Activated naive CD8-positive, alpha-beta T cell treated with anti-CD3 and anti-CD28 coated beads for 36 hours (primary cell): ENCODE measurements around the gene ATAD3A. TPM values are rescaled to one million over a fixed set of nuclear protein-coding genes. Genes with fewer than 3 reads are reported as not detected.
A peak's percentile ranks its signal among the peaks of the same experiment; 100 is the strongest.
"Not testable (repeated sequence)": the region's sequence is repeated elsewhere in the genome, so short reads cannot be mapped to it uniquely, and the experiment has no call there.

Experiments used
- DNase-seq: peaks from one replicate; pipeline ENCODE4 v3.0.0; 2021
- H3K27ac Mint-ChIP-seq: one replicate; pipeline ENCODE4 v1.8.0; 2022; ENCODE audit warnings: mild to moderate bottlenecking, moderate library complexity, mixed read lengths
- H3K27me3 Mint-ChIP-seq: one replicate; pipeline ENCODE4 v1.8.0; 2022; ENCODE audit warnings: mild to moderate bottlenecking, mixed read lengths
- H3K36me3 Mint-ChIP-seq: one replicate; pipeline ENCODE4 v1.8.0; 2021; ENCODE audit warnings: mild to moderate bottlenecking, mixed read lengths
- H3K4me1 Mint-ChIP-seq: one replicate; pipeline ENCODE4 v1.8.0; 2021; ENCODE audit warnings: mixed read lengths
- H3K4me3 Mint-ChIP-seq: one replicate; pipeline ENCODE4 v1.8.0; 2022; ENCODE audit warnings: mild to moderate bottlenecking, moderate library complexity, mixed read lengths
- H3K9me3 Mint-ChIP-seq: one replicate; pipeline ENCODE4 v1.8.0; 2022; ENCODE audit warnings: mixed read lengths
- total RNA-seq, 2 experiments: library from RNA; stranded (reverse); gene quantifications; one replicate each; pipeline ENCODE4 v1.2.3, GENCODE V29; 2021

Gene ATAD3A
- total RNA-seq, 2 experiments from 2014 or later = 87.9 to 89.2 TPM

DNA sequence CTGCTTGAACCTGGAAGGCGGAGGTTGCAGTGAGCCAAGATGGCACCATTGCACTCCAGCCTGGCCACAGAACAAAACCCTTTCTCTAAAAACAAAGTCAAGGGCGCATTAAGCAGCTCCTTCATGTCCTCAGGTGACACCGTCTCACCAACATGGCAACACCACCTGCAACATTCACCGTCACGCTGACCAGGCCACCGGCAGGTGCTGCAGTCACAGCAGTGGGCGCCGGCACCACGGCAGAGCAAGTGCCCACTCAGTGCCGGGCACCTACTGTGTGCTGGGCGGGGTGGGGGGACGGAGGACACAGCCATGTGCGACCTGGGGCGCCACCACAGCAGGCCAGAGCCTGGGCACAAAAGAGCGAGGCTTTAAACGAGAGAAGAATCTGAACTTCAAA is 28.2 kb upstream of the ATAD3A start:
- Mint-ChIP-seq H3K36me3 (peaks cover 24% of the 10 kb centered on the region), H3K4me1 (no peaks in the 10 kb centered on the region), H3K4me3 (no peak overlapping the region), H3K27ac (no peak overlapping the region), H3K9me3 (no peaks in the 10 kb centered on the region), H3K27me3 (no peaks in the 10 kb centered on the region)
- no peak for DNase-seq

DNA sequence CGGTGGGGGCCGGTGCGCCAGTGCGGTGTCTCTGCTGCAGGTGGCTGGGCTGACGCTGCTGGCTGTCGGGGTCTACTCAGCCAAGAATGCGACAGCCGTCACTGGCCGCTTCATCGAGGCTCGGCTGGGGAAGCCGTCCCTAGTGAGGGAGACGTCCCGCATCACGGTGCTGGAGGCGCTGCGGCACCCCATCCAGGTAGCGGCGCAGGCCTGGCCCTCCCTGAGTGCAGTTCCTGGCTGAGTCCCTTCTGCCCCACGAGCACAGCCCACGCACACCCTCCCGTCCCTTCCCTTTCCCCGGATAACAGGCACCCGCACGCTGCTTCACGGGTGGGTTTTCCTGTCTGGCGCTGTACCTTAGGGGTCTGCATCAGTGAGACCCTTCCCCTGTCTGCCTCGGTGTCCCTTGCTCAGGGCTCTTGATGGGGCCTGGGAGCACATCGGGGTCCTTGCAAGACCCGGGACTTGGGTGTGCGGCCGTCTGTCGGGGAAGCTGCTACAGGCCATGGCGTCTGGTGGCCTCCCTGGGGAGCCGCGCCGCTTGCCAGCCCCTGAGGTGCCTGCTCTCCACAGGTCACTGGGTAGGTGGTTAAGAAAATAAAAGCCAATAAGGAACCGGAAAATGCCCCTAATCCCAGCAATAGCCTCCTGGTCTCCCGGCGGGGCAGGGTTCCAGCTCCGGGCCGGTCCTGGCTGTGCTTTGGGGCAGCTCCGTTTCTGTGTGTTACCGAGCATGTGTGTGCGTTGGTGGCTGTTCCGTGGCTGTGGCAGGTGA is 26.8 kb upstream of the ATAD3A start:
- H3K36me3 Mint-ChIP-seq = peaks cover 27% of the 10 kb centered on the region
- not testable (repeated sequence) for H3K27me3 Mint-ChIP-seq, H3K27ac Mint-ChIP-seq, H3K4me3 Mint-ChIP-seq, H3K9me3 Mint-ChIP-seq, DNase-seq, H3K4me1 Mint-ChIP-seq

DNA sequence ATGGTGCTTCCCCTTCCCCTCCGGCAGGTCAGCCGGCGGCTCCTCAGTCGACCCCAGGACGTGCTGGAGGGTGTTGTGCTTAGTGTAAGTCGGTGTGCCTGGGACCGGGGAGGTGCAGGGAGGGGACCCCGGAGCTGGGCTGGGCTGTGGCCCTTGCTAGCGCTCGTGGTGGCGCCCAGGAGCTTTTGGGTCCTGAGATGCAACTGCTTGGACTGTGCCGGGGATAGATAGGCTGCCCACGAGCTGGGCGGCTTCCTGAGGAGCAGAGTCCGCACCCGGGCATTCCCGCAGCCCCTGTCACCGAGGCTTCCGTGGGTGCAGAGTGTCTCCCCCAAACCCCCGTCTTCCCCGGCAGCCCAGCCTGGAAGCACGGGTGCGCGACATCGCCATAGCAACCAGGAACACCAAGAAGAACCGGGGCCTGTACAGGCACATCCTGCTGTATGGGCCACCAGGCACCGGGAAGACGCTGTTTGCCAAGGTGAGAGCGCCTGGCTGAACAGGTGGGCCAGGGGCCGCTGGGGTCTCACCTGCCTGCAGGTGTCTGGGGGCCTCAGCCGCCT is 26.1 kb upstream of the ATAD3A start:
- peaks cover 34% of the 10 kb centered on the region for H3K36me3 Mint-ChIP-seq
- H3K4me1 Mint-ChIP-seq, DNase-seq, H3K27ac Mint-ChIP-seq, H3K27me3 Mint-ChIP-seq, H3K9me3 Mint-ChIP-seq, H3K4me3 Mint-ChIP-seq: not testable (repeated sequence)

DNA sequence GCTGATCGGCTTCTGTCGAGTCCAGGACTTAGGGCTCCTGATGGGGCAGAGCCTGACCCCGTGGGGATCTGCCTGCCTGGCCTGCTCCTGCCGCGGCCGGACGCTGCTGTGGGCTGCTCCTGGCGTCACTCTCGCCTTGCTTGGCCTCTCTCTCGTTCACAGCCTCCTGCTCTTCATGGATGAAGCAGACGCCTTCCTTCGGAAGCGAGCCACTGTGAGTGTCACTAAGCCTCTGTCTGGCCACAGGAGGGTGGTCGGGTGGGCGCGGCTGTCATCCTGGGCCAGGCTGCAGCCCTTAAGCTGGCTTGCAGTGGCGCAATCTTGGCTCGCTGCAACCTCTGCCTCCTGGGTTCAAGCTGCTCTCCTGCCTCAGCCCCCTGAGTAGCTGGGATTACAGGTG is 24.3 kb upstream of the ATAD3A start:
- DNase-seq = no peak
- H3K36me3 Mint-ChIP-seq = peaks cover 47% of the 10 kb centered on the region
- no peak overlapping the region for H3K4me3 Mint-ChIP-seq
- peaks cover 2% of the 10 kb centered on the region for H3K9me3 Mint-ChIP-seq
- H3K4me1 Mint-ChIP-seq = no peaks in the 10 kb centered on the region
- H3K27me3 Mint-ChIP-seq = no peaks in the 10 kb centered on the region
- no peak overlapping the region for H3K27ac Mint-ChIP-seq

DNA sequence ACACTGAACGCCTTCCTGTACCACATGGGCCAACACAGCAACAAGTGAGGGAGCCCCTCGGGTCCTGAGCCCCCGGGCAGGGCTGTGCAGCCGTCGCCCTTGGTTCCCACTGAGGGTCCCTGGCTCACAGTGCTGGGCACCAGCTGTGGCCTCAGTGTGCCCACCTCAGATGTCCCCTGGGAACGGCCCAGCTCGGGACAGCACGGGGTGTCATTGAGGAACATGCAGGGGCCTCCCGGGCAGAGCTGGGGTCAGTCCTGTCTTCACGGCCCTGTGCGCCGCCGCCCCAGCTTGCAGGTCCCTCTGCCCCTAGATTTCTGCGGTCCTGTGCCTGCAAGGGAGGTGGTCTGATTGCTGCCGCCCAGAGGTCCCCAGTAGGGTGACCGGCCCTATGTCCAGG is 22.7 kb upstream of the ATAD3A start:
- Mint-ChIP-seq H3K4me3 (no peak overlapping the region), H3K4me1 (no peaks in the 10 kb centered on the region), H3K36me3 (peaks cover 59% of the 10 kb centered on the region), H3K9me3 (peaks cover 5% of the 10 kb centered on the region), H3K27ac (no peak overlapping the region), H3K27me3 (no peaks in the 10 kb centered on the region)
- no peak for DNase-seq

DNA sequence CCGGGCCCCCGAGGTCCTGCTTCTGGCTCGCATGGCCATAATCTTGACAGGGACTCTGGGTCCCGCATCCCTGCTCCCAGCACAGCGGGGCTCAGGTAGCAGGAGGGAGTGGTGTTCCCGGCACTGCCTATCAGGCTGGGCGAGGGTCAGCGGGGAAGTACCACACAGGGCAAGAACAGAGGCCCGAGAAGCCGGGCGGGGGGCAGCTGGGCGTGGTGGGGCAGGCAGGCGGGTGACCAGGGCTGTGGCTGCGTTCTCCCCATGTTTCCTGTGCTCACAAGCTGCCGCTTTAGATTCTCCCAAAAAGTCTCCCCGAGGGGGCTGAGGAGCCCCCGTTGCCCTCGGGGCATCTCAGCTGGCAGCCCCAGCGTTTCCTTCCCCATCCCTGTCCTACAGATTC is 22.1 kb upstream of the ATAD3A start:
- Mint-ChIP-seq H3K4me1 (no peaks in the 10 kb centered on the region), H3K27me3 (no peaks in the 10 kb centered on the region), H3K4me3 (no peak overlapping the region), H3K36me3 (peaks cover 59% of the 10 kb centered on the region), H3K9me3 (peaks cover 5% of the 10 kb centered on the region), H3K27ac (no peak overlapping the region)
- no peak for DNase-seq

DNA sequence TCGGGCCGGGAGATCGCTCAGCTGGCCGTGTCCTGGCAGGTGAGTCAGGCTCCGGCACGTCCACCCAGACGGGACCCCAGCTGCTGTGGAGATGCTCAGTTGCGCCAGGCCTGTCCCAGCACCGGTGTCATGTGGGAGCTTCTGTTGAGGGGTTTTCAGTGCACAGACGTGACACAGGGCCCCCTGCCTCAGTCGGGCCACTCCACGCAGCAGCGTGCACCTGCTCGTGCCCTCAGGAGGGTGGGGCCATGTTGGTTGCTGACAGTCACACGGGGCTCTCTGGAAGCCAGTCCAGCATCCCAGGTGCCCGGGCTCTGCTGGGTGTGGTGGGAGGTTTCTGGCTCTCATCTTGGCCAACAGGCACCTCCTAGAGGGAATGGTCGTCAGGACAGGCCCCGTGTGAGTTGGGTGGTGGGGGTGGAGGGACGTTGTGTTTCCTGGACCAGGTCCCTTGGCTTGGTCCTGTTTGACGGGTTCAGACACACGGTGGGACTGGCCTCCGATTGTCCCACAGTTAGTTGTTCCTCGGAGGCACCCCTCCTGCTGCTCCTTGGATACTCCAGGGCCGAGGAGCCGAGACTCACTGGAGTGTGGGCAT is 21.2 kb upstream of the ATAD3A start:
- H3K27me3 Mint-ChIP-seq = no peaks in the 10 kb centered on the region
- H3K36me3 Mint-ChIP-seq = peaks cover 59% of the 10 kb centered on the region

DNA sequence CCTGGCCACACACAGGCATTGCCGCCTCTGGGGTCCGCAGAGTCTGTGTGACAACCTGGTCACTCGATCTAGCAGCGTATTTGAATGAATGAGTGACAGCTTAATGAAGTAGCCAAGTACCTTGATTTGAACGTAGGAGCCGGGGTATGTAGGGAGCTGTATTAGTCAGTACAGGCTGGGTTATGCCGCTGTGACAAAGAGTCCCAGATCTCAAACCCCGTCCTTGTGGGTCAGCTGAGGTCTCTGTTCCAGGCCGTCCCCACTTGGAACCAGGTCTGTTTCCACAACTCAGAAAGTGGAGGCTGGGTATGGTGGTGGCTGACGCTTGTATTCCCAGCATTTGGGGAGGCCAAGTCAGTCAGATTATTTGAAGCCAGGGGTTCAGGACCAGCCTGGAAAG is 20.4 kb upstream of the ATAD3A start:
- Mint-ChIP-seq H3K36me3 (peaks cover 59% of the 10 kb centered on the region), H3K27me3 (no peaks in the 10 kb centered on the region), H3K4me3 (no peak overlapping the region), H3K9me3 (peaks cover 5% of the 10 kb centered on the region), H3K27ac (no peak overlapping the region), H3K4me1 (no peaks in the 10 kb centered on the region)
- no peak for DNase-seq

More for the DNA sequence above, 21.2 kb upstream of the ATAD3A start:
- no peak for DNase-seq
- no peak overlapping the region for H3K4me3 Mint-ChIP-seq
- peaks cover 5% of the 10 kb centered on the region for H3K9me3 Mint-ChIP-seq
- no peaks in the 10 kb centered on the region for H3K4me1 Mint-ChIP-seq
- no peak overlapping the region for H3K27ac Mint-ChIP-seq

DNA sequence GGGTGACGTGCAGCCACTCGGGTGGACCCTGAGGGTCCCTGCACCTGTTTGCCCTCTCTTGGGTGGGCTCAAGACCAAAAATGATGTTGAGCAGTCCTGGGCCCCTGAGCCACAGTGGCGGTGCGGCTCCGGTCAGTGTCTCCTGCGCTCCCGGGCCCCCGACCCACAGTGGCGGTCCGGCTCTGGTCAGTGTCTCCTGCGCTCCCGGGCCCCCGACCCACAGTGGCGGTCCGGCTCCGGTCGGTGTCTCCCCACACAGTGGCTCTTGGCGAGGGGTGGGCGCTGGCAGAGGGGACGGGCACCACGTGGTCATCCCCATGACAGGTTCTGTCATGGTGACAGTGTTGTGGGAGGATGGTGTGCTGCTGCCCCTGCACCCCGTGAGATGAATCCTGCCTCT is 17.7 kb upstream of the ATAD3A start:
- not testable (repeated sequence) for H3K4me1 Mint-ChIP-seq, H3K9me3 Mint-ChIP-seq, DNase-seq, H3K27me3 Mint-ChIP-seq, H3K4me3 Mint-ChIP-seq, H3K27ac Mint-ChIP-seq
- H3K36me3 Mint-ChIP-seq = peaks cover 48% of the 10 kb centered on the region

DNA sequence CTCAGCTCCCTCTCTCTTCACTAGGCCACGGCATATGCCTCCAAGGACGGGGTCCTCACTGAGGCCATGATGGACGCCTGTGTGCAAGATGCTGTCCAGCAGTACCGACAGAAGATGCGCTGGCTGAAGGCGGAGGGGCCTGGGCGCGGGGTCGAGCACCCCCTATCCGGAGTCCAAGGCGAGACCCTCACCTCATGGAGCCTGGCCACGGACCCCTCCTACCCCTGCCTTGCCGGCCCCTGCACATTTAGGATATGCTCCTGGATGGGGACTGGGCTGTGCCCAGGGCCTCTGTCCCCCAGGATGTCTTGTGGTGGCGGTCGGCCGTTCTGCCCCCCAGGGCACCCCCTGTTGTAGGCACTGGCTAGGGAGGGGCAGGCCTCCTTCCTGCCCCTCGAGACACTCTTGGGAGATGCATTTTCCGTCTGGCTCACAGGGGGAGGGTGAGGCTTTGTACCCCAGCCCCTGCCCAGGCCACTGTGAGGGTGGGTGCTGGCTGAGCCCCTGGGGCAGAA is 16.4 kb upstream of the ATAD3A start:
- Mint-ChIP-seq H3K36me3 (peaks cover 37% of the 10 kb centered on the region), H3K27ac (peak overlapping the region; percentile 8)
- H3K4me1 Mint-ChIP-seq, H3K9me3 Mint-ChIP-seq, H3K27me3 Mint-ChIP-seq, DNase-seq, H3K4me3 Mint-ChIP-seq: not testable (repeated sequence)

DNA sequence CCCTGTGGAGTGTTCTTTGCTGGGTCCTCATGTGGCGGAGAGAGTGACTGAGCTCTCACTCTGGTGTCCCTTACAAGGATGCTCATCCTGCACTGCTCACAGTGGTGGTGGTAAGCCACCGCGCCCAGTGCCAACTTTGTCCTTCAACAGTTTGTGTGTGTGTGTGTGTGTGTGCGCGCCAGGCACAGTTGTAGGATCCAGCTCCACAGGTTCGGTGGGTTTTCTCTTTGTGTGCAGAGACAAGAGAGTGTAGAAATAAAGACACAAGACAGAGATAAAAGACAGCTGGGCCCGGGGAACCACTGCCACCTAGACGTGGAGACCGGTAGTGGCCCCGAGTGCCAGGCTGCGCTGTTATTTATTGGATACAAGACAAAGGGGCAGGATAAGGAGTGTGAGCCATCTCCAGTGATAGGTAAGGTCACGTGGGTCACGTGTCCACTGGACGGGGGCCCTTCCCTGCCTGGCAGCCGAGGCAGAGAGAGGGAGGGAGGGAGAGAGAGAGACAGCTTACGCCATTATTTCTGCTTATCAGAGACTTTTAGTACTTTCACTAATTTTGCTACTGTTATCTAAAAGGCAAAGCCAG is 7.1 kb upstream of the ATAD3A start:
- H3K27ac Mint-ChIP-seq = peak overlapping the region; percentile 86
- DNase-seq = peak; percentile 75
- H3K27me3 Mint-ChIP-seq, H3K36me3 Mint-ChIP-seq, H3K9me3 Mint-ChIP-seq, H3K4me1 Mint-ChIP-seq: not testable (repeated sequence)
- H3K4me3 Mint-ChIP-seq = peak overlapping the region; percentile 60

DNA sequence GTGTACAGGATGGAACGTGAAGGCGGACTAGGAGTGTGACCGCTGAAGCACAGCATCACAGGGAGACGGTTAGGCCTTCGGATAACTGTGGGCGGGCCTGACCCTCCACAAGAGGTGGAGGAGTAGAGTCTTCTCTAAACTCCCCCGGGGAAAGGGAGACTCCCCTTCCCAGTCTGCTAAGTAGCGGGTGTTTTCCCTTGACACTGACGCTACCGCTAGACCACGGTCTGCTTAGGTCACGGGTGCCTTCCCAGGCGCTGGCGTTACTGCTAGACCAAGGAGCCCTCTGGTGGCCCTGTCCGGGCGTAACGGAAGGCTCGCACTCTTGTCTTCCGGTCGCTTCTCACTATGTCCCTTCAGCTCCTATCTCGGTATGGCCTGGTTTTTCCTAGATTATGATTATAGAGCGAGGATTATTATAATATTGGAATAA is 6.6 kb upstream of the ATAD3A start:
- H3K36me3 Mint-ChIP-seq, H3K9me3 Mint-ChIP-seq, H3K4me1 Mint-ChIP-seq, DNase-seq, H3K27me3 Mint-ChIP-seq: not testable (repeated sequence)
- peak overlapping the region; percentile 86 for H3K27ac Mint-ChIP-seq
- H3K4me3 Mint-ChIP-seq = peak overlapping the region; percentile 60

DNA sequence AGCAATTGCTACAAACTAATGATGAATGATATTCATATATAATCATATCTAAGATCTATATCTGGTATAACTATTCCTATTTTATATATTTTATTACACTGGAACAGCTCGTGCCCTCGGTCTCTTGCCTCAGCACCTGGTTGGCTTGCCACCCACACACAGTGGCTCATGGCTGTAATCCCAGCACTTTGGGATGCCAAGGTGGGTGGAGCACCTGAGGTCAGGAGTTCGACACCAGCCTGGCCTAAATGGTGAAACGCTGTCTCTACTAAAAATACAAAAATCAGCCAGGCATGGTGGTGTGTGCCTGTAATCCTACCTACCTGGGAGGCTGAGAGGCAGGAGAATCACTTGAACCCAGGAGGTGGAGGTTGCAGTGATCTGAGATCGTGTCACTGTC is 6.2 kb upstream of the ATAD3A start:
- not testable (repeated sequence) for H3K27me3 Mint-ChIP-seq, DNase-seq, H3K36me3 Mint-ChIP-seq, H3K9me3 Mint-ChIP-seq
- Mint-ChIP-seq H3K27ac (peak overlapping the region; percentile 69), H3K4me3 (peak overlapping the region; percentile 40), H3K4me1 (peaks cover 11% of the 10 kb centered on the region)

DNA sequence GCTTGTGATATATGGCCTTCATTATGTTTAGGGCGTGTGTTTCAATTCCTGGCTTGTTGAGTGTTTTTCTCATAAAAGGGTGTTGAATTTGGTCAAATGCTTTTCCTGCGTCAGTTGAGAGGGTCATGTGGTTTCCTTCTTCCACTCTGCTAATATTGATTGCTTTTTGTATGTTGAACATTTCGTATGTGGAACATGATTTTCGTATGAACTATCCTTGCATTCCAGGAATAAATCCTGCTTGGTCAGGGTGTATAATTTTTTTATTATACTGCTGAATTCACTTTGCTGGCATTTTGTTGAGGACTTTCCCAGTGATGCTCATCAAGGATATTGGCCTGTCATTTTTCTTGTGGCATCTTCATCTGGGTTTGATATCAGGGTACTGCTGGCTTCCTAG is 4.7 kb upstream of the ATAD3A start:
- Mint-ChIP-seq H3K27me3 (no peaks in the 10 kb centered on the region), H3K9me3 (peaks cover 2% of the 10 kb centered on the region), H3K4me1 (peaks cover 15% of the 10 kb centered on the region), H3K27ac (no peak overlapping the region), H3K4me3 (no peak overlapping the region), H3K36me3 (peaks cover 4% of the 10 kb centered on the region)
- DNase-seq = no peak

DNA sequence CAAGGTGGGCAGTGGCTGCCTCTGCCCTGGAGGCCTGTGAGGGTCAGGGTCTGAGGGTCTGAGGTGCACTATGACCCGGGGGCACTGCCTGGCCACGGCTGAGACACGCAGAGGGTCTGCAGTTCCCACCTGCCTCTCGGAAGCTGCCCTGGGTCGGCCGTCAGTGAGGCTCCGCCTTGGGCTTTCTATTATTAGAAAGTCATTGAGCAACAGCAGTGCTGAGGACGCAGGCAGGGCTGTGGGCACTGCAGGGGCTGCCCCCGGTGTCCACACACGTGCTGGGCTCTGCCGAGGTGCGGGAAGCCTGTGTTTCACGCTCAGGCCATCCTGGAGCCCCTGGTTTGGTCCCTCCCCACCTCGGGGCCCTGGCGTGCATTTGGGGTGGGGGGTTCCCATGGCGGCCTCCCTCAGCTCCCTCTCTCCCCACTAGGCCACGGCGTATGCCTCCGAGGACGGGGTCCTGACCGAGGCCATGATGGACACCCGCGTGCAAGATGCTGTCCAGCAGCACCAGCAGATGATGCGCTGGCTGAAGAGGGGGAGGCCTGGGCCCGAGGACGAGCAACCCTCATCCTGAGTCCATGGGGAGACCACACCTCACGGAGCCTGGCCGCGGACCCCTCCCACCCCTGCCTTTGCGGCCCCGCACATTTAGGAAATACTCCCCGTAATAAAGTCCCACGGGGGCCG is 3.0 kb upstream of the ATAD3A start:
- peaks cover 15% of the 10 kb centered on the region for H3K4me1 Mint-ChIP-seq
- H3K9me3 Mint-ChIP-seq, H3K36me3 Mint-ChIP-seq, H3K27me3 Mint-ChIP-seq, DNase-seq, H3K27ac Mint-ChIP-seq, H3K4me3 Mint-ChIP-seq: not testable (repeated sequence)
